Measurements from ENCODE around the gene CHN2. TPM values are rescaled to one million over a fixed set of nuclear protein-coding genes. Genes with fewer than 3 reads are reported as not detected.

Gene CHN2
- polyA plus RNA-seq (2012; ENCODE audit: insufficient read length, low read depth) = not detected

- TF ChIP-seq POLR2AphosphoS5 (IDR thresholded peaks at IDR 0.05; ENCODE audit: low read depth, low read length) (no peak), TAF1 (IDR thresholded peaks at IDR 0.05; ENCODE audit: borderline replicate concordance, insufficient read depth, low read length) (no peak), FOXP2 (optimal IDR thresholded peaks at IDR 0.05; ENCODE audit: borderline replicate concordance, extremely low read depth, extremely low read length, insufficient read depth) (no peak), SIN3A (IDR thresholded peaks at IDR 0.05; ENCODE audit: borderline replicate concordance, insufficient read depth, low read length) (no peak), REST (IDR thresholded peaks at IDR 0.05; ENCODE audit: insufficient read depth in 1 of 2, low read depth in 2 of 2, low read length in 2 of 2) (no peak)
Measured at GRCh38 chr7:29194594-29195427, at the start of gene CHN2. TSS of gene CHN2 (plus strand) at chr7:29194775.

GRCh38 chr7:29145553-29146056 lies 49.0 kb upstream of the CHN2 start:
- TF ChIP-seq TAF1 (IDR thresholded peaks at IDR 0.05; ENCODE audit: borderline replicate concordance, insufficient read depth, low read length) (no peak), REST (IDR thresholded peaks at IDR 0.05; ENCODE audit: insufficient read depth in 1 of 2, low read depth in 2 of 2, low read length in 2 of 2) (no peak), POLR2AphosphoS5 (IDR thresholded peaks at IDR 0.05; ENCODE audit: low read depth, low read length) (no peak), FOXP2 (optimal IDR thresholded peaks at IDR 0.05; ENCODE audit: borderline replicate concordance, extremely low read depth, extremely low read length, insufficient read depth) (no peak), SIN3A (IDR thresholded peaks at IDR 0.05; ENCODE audit: borderline replicate concordance, insufficient read depth, low read length) (no peak)

DNA sequence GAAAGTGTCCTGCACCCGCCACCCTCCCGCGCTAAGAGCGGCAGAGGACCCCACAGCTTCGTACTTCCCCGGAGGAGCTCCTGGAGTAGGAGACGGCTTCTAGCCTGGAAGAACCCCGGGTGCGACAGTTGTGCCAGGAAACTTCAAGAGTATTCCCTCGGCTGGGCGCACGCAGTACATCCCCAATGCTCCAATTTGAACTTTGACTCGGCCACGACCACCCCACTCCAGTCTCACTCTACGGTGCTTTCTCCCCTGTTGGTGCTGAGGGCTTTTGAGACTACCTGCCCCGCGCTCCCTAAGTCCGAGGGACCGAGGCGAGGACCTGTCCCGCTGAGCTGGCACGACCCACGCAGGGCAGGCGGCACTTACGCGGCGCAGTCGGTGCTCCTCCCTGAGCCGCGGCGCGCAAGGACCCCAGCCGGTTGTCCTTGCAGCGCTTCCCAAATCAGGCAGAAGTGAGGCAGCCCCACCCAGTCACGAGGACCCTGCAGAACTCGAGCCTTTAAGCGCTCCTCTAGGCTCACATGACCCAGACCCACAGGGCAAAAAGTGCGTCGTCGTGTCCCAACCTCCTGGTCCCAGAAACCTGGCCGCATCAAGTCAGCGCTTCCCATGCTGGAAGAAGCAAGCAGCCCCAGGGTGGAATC lies 48.4 kb upstream of the CHN2 start, which contains the start of gene CPVL:
TSS of gene CPVL (minus strand) at position 481 of the 650 bp plus-strand sequence. CDS start 25,476 bp downstream, outside the sequence.
- TF ChIP-seq POLR2AphosphoS5 (IDR thresholded peaks at IDR 0.05; ENCODE audit: low read depth, low read length) = no peak
- TF ChIP-seq SIN3A (IDR thresholded peaks at IDR 0.05; ENCODE audit: borderline replicate concordance, insufficient read depth, low read length) = no peak
- TF ChIP-seq REST (IDR thresholded peaks at IDR 0.05; ENCODE audit: insufficient read depth in 1 of 2, low read depth in 2 of 2, low read length in 2 of 2) = no peak
- TF ChIP-seq TAF1 (IDR thresholded peaks at IDR 0.05; ENCODE audit: borderline replicate concordance, insufficient read depth, low read length) = no peak
- no peak for TF ChIP-seq FOXP2 (optimal IDR thresholded peaks at IDR 0.05; ENCODE audit: borderline replicate concordance, extremely low read depth, extremely low read length, insufficient read depth)

GRCh38 chr7:29146888-29147609 lies 47.5 kb upstream of the CHN2 start:
- TF ChIP-seq POLR2AphosphoS5 (IDR thresholded peaks at IDR 0.05; ENCODE audit: low read depth, low read length) (no peak), REST (IDR thresholded peaks at IDR 0.05; ENCODE audit: insufficient read depth in 1 of 2, low read depth in 2 of 2, low read length in 2 of 2) (no peak), FOXP2 (optimal IDR thresholded peaks at IDR 0.05; ENCODE audit: borderline replicate concordance, extremely low read depth, extremely low read length, insufficient read depth) (no peak), TAF1 (IDR thresholded peaks at IDR 0.05; ENCODE audit: borderline replicate concordance, insufficient read depth, low read length) (no peak), SIN3A (IDR thresholded peaks at IDR 0.05; ENCODE audit: borderline replicate concordance, insufficient read depth, low read length) (no peak)

Data from PFSK-1 (cell line).